ENCODE data around the gene KSR1. TPM values are rescaled to one million over a fixed set of nuclear protein-coding genes. Genes with fewer than 3 reads are reported as not detected.
A peak's percentile ranks its signal among the peaks of the same experiment; 100 is the strongest.

KSR1 gene
- total and polyA plus RNA-seq, 9 of the 15 experiments (the other 6 are each of a cell fraction or from before 2014, with no cell fraction given) = 1.4 to 51.7 (median 18.4) TPM

GRCh38 chr17:27461192-27461859, 5.1 kb downstream of the KSR1 start (continued):
- TF ChIP-seq, protein P1, sequence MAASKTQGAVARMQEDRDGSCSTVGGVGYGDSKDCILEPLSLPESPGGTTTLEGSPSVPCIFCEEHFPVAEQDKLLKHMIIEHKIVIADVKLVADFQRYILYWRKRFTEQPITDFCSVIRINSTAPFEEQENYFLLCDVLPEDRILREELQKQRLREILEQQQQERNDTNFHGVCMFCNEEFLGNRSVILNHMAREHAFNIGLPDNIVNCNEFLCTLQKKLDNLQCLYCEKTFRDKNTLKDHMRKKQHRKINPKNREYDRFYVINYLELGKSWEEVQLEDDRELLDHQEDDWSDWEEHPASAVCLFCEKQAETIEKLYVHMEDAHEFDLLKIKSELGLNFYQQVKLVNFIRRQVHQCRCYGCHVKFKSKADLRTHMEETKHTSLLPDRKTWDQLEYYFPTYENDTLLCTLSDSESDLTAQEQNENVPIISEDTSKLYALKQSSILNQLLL (CRISPR knock-in tag; IDR thresholded peaks at IDR 0.05; ENCODE audit: borderline replicate concordance) = no peak
- TF ChIP-seq GATA2 (CRISPR knock-in tag; IDR thresholded peaks at IDR 0.05) = 0 out of 2 replicates have a peak, but pooled peaks have one; percentile 21
- TF ChIP-seq IRF1 (CRISPR knock-in tag; IDR thresholded peaks at IDR 0.05; ENCODE audit: borderline replicate concordance) = no peak
- 0 out of 2 replicates have a peak, but pooled peaks have one; percentile 11 for TF ChIP-seq EP300 (IDR thresholded peaks at IDR 0.05; ENCODE audit: low read length)
- no peak for TF ChIP-seq MEF2A (IDR thresholded peaks at IDR 0.05; ENCODE audit: control insufficient read depth, low read depth, low read length)
- TF ChIP-seq ATF2 (CRISPR knock-in tag; IDR thresholded peaks at IDR 0.05) = no peak
- TF ChIP-seq, protein P2, sequence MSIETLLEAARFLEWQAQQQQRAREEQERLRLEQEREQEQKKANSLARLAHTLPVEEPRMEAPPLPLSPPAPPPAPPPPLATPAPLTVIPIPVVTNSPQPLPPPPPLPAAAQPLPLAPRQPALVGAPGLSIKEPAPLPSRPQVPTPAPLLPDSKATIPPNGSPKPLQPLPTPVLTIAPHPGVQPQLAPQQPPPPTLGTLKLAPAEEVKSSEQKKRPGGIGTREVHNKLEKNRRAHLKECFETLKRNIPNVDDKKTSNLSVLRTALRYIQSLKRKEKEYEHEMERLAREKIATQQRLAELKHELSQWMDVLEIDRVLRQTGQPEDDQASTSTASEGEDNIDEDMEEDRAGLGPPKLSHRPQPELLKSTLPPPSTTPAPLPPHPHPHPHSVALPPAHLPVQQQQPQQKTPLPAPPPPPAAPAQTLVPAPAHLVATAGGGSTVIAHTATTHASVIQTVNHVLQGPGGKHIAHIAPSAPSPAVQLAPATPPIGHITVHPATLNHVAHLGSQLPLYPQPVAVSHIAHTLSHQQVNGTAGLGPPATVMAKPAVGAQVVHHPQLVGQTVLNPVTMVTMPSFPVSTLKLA (conservative IDR thresholded peaks at IDR 0.05) = no peak
- no peak for TF ChIP-seq SMARCC2 (IDR thresholded peaks at IDR 0.05; ENCODE audit: low read depth)
- TF ChIP-seq L3MBTL2 (IDR thresholded peaks at IDR 0.05) = no peak
- no peak for TF ChIP-seq ZFP36 (IDR thresholded peaks at IDR 0.05; ENCODE audit: low read depth, low read length, partially characterized antibody)
- no peak for TF ChIP-seq ZNF324 (CRISPR knock-in tag; IDR thresholded peaks at IDR 0.05)
- TF ChIP-seq ZNF224 (CRISPR knock-in tag; IDR thresholded peaks at IDR 0.05) = no peak
- no peak for TF ChIP-seq SMAD1 (IDR thresholded peaks at IDR 0.05; ENCODE audit: low read depth, low read length, partially characterized antibody)
- no peak for TF ChIP-seq STAT5A (IDR thresholded peaks at IDR 0.05; ENCODE audit: borderline replicate concordance, low read length)
- no peak for TF ChIP-seq ZFP1 (CRISPR knock-in tag; IDR thresholded peaks at IDR 0.05)
- no peak for TF ChIP-seq AFF1 (IDR thresholded peaks at IDR 0.05; ENCODE audit: low read depth in 1 of 2, partially characterized antibody in 2 of 2)
- no peak for TF ChIP-seq KHSRP (IDR thresholded peaks at IDR 0.05)
- no peak for TF ChIP-seq SMARCB1 (IDR thresholded peaks at IDR 0.05; ENCODE audit: insufficient read length, low read depth)
- no peak for TF ChIP-seq PCBP2 (IDR thresholded peaks at IDR 0.05; ENCODE audit: low read depth, low read length, poor library complexity, severe bottlenecking)
